Astrocyte of the spinal cord (primary cell): ENCODE measurements around the gene CYP21A2.
A peak's percentile ranks its signal among the peaks of the same experiment; 100 is the strongest.
"Not testable (repeated sequence)": the region's sequence is repeated elsewhere in the genome, so short reads cannot be mapped to it uniquely, and the experiment has no call there.

Experiments used
- DNase-seq: peaks from one replicate; pipeline ENCODE4 v3.0.0; 2011; ENCODE audit warnings: low read depth, low spot score
- H3K4me3 ChIP-seq: 2 replicates; pipeline ENCODE4 v1.5.1; 2011; ENCODE audit warnings: low read depth, mild to moderate bottlenecking, low read length, moderate library complexity
- CTCF ChIP-seq: IDR thresholded peaks from 2 replicates; pipeline ENCODE4 v1.5.1; 2012; ENCODE audit warnings: low read depth, mild to moderate bottlenecking, low read length, inconsistent platforms
- in situ Hi-C: cut with HindIII; loops from 2 replicates; pipeline ENCODE4 v1.10.0; 2017; ENCODE audit warnings: low sequenced_read_pairs

CYP21A2 gene

GRCh38 chr6:32045811-32046449 is 7.7 kb downstream of the CYP21A2 start:
- DNase-seq, result no peak
- no peak for TF ChIP-seq CTCF
- in situ Hi-C loops, result no loop called here
- H3K4me3 ChIP-seq, result no peak overlapping the region

GRCh38 chr6:32046450-32047083 is 8.4 kb downstream of the CYP21A2 start:
- in situ Hi-C loops, result no loop called here
- H3K4me3 ChIP-seq, result no peak overlapping the region
- no peak for TF ChIP-seq CTCF
- peak; percentile 21 for DNase-seq

GRCh38 chr6:32047084-32047478 is 8.9 kb downstream of the CYP21A2 start:
- DNase-seq, result peak; percentile 23
- in situ Hi-C loops, result no loop called here
- H3K4me3 ChIP-seq, result no peak overlapping the region
- TF ChIP-seq CTCF, result no peak

DNA sequence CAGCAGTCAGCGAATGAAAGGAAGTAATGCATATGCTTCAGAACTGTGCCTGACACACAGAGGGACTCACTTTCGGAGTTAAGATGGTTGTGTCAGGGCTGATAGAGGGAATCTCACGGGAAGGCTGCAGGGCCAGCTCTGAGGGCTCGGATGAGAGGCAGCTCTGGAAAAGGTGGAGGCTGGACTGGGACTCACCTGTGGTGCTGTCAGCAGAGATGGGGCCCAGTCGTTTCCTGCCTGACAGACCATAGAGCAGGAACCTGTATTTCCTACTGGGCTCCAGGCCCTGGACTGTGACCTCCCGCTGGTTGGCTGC is 9.3 kb downstream of the CYP21A2 start:
- DNase-seq, result no peak
- in situ Hi-C loops, result no loop called here
- no peak for TF ChIP-seq CTCF
- H3K4me3 ChIP-seq, result no peak overlapping the region

DNA sequence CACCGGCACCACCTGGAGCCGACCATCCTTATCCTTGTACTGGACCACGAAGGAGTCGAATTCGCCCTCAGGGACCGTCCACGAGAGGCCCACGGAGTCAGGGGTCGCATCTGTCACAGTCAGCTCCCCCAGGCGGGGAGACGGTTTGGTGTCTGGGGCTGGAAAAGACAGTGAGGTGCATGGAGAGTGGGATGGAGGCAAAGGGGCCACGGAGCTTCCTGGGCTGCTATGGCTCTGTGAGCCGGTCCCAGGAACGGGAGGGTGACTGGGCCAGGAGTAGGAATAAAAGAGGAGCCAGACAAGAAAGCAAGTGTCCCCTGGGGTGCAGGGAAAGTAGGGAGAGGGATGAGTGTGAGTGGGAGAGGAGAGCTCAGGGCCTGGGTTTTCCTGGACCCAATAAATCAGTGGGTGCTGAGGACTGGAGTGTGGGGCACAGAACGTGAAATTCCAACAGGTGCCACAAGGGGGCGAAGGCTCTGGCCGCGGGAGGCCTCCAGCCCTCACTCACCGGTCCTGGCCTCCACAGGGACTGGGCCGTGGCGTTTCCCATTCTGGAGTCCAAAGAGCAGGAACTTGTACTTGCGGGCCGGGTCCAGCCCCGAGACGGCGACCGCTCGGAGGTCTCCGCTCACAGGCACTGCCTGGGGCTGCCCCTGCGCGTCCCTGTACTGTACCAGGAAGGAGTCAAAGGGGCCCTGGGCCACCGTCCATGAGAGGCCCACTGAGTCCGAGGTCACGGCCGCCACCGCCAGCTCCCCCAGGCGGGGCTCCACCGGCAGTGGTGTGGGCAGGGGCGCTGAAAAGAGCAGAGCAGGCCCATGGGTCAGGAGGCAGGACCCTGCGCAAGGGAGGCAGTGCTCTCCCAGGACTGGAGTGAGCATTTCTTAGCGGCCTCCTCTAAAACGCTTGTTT is 9.9 kb downstream of the CYP21A2 start:
- DNase-seq, result peak; percentile 20
- in situ Hi-C loops, result no loop called here
- TF ChIP-seq CTCF, result peak; percentile 84
- no peak overlapping the region for H3K4me3 ChIP-seq

GRCh38 chr6:32049149-32049548 is 10.9 kb downstream of the CYP21A2 start:
- in situ Hi-C loops, DNase-seq, H3K4me3 ChIP-seq: not testable (repeated sequence)

DNA sequence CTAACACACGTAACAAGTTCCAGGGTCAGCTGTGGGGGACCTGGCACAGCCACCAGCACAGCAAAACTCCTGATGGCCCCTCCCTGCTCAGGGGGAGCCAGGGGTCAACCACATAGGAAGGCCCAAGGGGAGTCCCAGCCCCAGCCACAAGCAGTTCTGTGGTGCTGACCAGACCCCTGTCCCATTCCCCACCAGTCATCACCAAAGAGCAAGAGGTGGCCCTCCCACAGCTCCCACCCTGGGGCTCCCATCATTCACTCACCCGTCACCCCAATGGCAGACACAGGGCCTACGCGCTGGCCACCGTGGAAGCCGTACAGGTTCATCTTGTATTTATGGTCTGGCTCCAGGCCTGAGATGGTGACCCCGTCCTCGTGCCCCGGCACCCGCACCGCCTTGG is 11.5 kb downstream of the CYP21A2 start:
- in situ Hi-C loops, DNase-seq, H3K4me3 ChIP-seq: not testable (repeated sequence)
